Measurements from ENCODE around the gene MINDY2.
"Not testable (repeated sequence)": the region's sequence is repeated elsewhere in the genome, so short reads cannot be mapped to it uniquely, and the experiment has no call there.

Gene MINDY2

GRCh38 chr15:58882243-58882642 is 111.1 kb downstream of the MINDY2 start:
- Histone ChIP-seq H3K4me3 (ENCODE audit: low read depth, low read length) (no peak overlapping the region), H3K79me2 (no peaks in the 10 kb centered on the region), H3K9ac (no peak overlapping the region), H3K36me3 (ENCODE audit: control insufficient read depth, insufficient read depth, low read length) (no peaks in the 10 kb centered on the region), H3K4me2 (ENCODE audit: low read length) (no peak overlapping the region), H3K27ac (no peak overlapping the region), H3K9me3 (ENCODE audit: control insufficient read depth, low read length) (no peaks in the 10 kb centered on the region), H2AFZ (no peak overlapping the region), H3K27me3 (ENCODE audit: control insufficient read depth, insufficient read depth, low read length) (no peaks in the 10 kb centered on the region), H3K4me1 (no peaks in the 10 kb centered on the region)
- no peak for TF ChIP-seq CTCF (IDR thresholded peaks at IDR 0.05)

GRCh38 chr15:58883926-58884325 is 112.8 kb downstream of the MINDY2 start:
- not testable (repeated sequence) for H3K4me3 ChIP-seq (ENCODE audit: low read depth, low read length); H3K27ac ChIP-seq; H3K27me3 ChIP-seq (ENCODE audit: control insufficient read depth, insufficient read depth, low read length); H3K79me2 ChIP-seq; H3K4me1 ChIP-seq; H3K36me3 ChIP-seq (ENCODE audit: control insufficient read depth, insufficient read depth, low read length); H3K9me3 ChIP-seq (ENCODE audit: control insufficient read depth, low read length); H2AFZ ChIP-seq; H3K4me2 ChIP-seq (ENCODE audit: low read length); H3K9ac ChIP-seq

- Histone ChIP-seq H3K79me2 (no peaks in the 10 kb centered on the region), H3K9ac (no peak overlapping the region), H3K4me3 (ENCODE audit: low read depth, low read length) (no peak overlapping the region), H3K9me3 (ENCODE audit: control insufficient read depth, low read length) (no peaks in the 10 kb centered on the region), H3K36me3 (ENCODE audit: control insufficient read depth, insufficient read depth, low read length) (no peaks in the 10 kb centered on the region), H3K4me1 (no peaks in the 10 kb centered on the region), H3K4me2 (ENCODE audit: low read length) (no peak overlapping the region), H3K27ac (no peak overlapping the region), H2AFZ (no peak overlapping the region), H3K27me3 (ENCODE audit: control insufficient read depth, insufficient read depth, low read length) (no peaks in the 10 kb centered on the region)
- no peak for TF ChIP-seq CTCF (IDR thresholded peaks at IDR 0.05)
Measured at GRCh38 chr15:58886921-58887320, 115.8 kb downstream of the MINDY2 start.

- no peaks in the 10 kb centered on the region for H3K79me2 ChIP-seq
- TF ChIP-seq CTCF (IDR thresholded peaks at IDR 0.05), result no peak
- H2AFZ ChIP-seq, result no peak overlapping the region
- H3K27me3 ChIP-seq (ENCODE audit: control insufficient read depth, insufficient read depth, low read length), result no peaks in the 10 kb centered on the region
- no peaks in the 10 kb centered on the region for H3K9me3 ChIP-seq (ENCODE audit: control insufficient read depth, low read length)
- no peak overlapping the region for H3K4me2 ChIP-seq (ENCODE audit: low read length)
- H3K36me3 ChIP-seq (ENCODE audit: control insufficient read depth, insufficient read depth, low read length), result no peaks in the 10 kb centered on the region
- H3K9ac ChIP-seq, result no peak overlapping the region
- H3K27ac ChIP-seq, result no peak overlapping the region
- H3K4me3 ChIP-seq (ENCODE audit: low read depth, low read length), result no peak overlapping the region
- no peaks in the 10 kb centered on the region for H3K4me1 ChIP-seq
Measured at GRCh38 chr15:58889363-58889762, 118.3 kb downstream of the MINDY2 start.

GRCh38 chr15:58898150-58898680 is 127.1 kb downstream of the MINDY2 start:
- Histone ChIP-seq H3K4me1 (no peaks in the 10 kb centered on the region), H3K36me3 (ENCODE audit: control insufficient read depth, insufficient read depth, low read length) (no peaks in the 10 kb centered on the region)
- no peak for TF ChIP-seq CTCF (IDR thresholded peaks at IDR 0.05)

More at GRCh38 chr15:58898150-58898680, 127.1 kb downstream of the MINDY2 start:
- Histone ChIP-seq H3K27me3 (ENCODE audit: control insufficient read depth, insufficient read depth, low read length) (no peaks in the 10 kb centered on the region), H3K9ac (no peak overlapping the region), H2AFZ (no peak overlapping the region), H3K4me3 (ENCODE audit: low read depth, low read length) (no peak overlapping the region), H3K79me2 (no peaks in the 10 kb centered on the region), H3K4me2 (ENCODE audit: low read length) (no peak overlapping the region), H3K27ac (no peak overlapping the region), H3K9me3 (ENCODE audit: control insufficient read depth, low read length) (no peaks in the 10 kb centered on the region)

All from parathyroid adenoma (tissue), 2 donors.